Lower leg skin (tissue), 4 donors: ENCODE results near the gene UBL4A. TPM values are rescaled to one million over a fixed set of nuclear protein-coding genes. Genes with fewer than 3 reads are reported as not detected.

Experiments
- DNase-seq, 2 donors: peaks; one replicate each; pipeline ENCODE4 v3.0.0-alpha.2; 2019; ENCODE audit warnings: low spot score in 2 of 2
- H3K4me3 ChIP-seq: fragments of 200-600 bp; sonication (generic); 2 replicates; pipeline ENCODE4 v1.5.1; 2017; ENCODE audit warnings: mild to moderate bottlenecking, low read depth; ENCODE audit not compliant: poor library complexity, severe bottlenecking
- CTCF ChIP-seq, 3 donors: fragments of 450-650 bp; IDR thresholded peaks; one replicate each; pipeline ENCODE4 v1.5.1; 2016; ENCODE audit warnings: antibody characterized with exemption in 3 of 3, mild to moderate bottlenecking in 3 of 3, moderate library complexity in 2 of 3
- POLR2A ChIP-seq, 2 donors: fragments of 450-650 bp; IDR thresholded peaks; one replicate each; pipeline ENCODE4 v1.6.1; 2016 to 2017; ENCODE audit warnings: antibody characterized with exemption in 2 of 2, mild to moderate bottlenecking in 1 of 2, moderate library complexity in 1 of 2
- WGBS, 2 donors: methylation state at CpG; one replicate each; pipeline ENCODE4 v1.1.5; 2018; 5-methylcytosine and 5-hydroxymethylcytosine counted together
- intact Hi-C: fragments of 100-400 bp; cut with DNase I; formaldehyde crosslinking; loops from one replicate; pipeline ENCODE4 v1.15.0; 2023; ENCODE audit warnings: low total_unique reads
- total RNA-seq, 4 donors: library from RNA; depleted of rRNA; stranded (reverse); fragments of >200 nt; gene quantifications; one replicate each; pipeline ENCODE4 v1.1.0, GENCODE V29; 2016

Gene UBL4A
- total RNA-seq, 4 donors from 2014 or later = 33.7 to 57.0 (median 50.7) TPM

GRCh38 chrX:154483325-154483724 lies 3.1 kb downstream of the UBL4A start:
- no peak overlapping the region for H3K4me3 ChIP-seq
- intact Hi-C loops = no loop called here
- 64 to 74% methylated on average over 6 to 7 of the region's 7 CpGs for WGBS, 2 donors
- DNase-seq = no peak
- TF ChIP-seq POLR2A (IDR thresholded peaks at IDR 0.05) (no peak), CTCF (IDR thresholded peaks at IDR 0.05) (no peak)

GRCh38 chrX:154482786-154483185 lies 3.6 kb downstream of the UBL4A start:
- TF ChIP-seq CTCF (IDR thresholded peaks at IDR 0.05) (no peak), POLR2A (IDR thresholded peaks at IDR 0.05) (no peak)
- intact Hi-C loops = no loop called here
- WGBS, 2 donors = 70% methylated on average over 7 of the region's 7 CpGs; no CpG with 5 or more reads in 1 of the 2 donors
- H3K4me3 ChIP-seq = no peak overlapping the region
- DNase-seq = no peak

- TF ChIP-seq CTCF (IDR thresholded peaks at IDR 0.05) (no peak), POLR2A (IDR thresholded peaks at IDR 0.05) (no peak)
- WGBS, 2 donors = 64 to 72% methylated on average over 12 to 14 of the region's 14 CpGs
- intact Hi-C loops = no loop called here
- DNase-seq = no peak
- no peak overlapping the region for H3K4me3 ChIP-seq
These were observed 4.4 kb downstream of the UBL4A start for GRCh38 chrX:154481911-154482601.

GRCh38 chrX:154481195-154481594 lies 5.2 kb downstream of the UBL4A start:
- no peak for TF ChIP-seq POLR2A (IDR thresholded peaks at IDR 0.05)
- no peak for DNase-seq
- WGBS, 2 donors = 84 to 87% methylated on average over 5 of the region's 5 CpGs

GRCh38 chrX:154478728-154479622 lies 7.4 kb downstream of the UBL4A start, which contains the start of gene LAGE3:
Gene LAGE3, minus strand, starts transcription at chrX:154479281. Its CDS starts 366 bp downstream, at chrX:154478915.
- DNase-seq = peak; percentile 88 to 98
- intact Hi-C loops = no loop called here
- TF ChIP-seq CTCF (IDR thresholded peaks at IDR 0.05) (no peak), POLR2A (IDR thresholded peaks at IDR 0.05) (no peak)
- peak within 1 kb of the TSS; percentile 28 for H3K4me3 ChIP-seq
- 55 to 59% methylated on average over 3 to 84 of the region's 85 CpGs for WGBS, 2 donors

More at GRCh38 chrX:154481195-154481594, 5.2 kb downstream of the UBL4A start:
- no peak overlapping the region for H3K4me3 ChIP-seq
- intact Hi-C loops = no loop called here

GRCh38 chrX:154477891-154478477 lies 8.4 kb downstream of the UBL4A start:
- DNase-seq = no peak
- intact Hi-C loops = no loop called here
- 62 to 68% methylated on average over 18 to 24 of the region's 24 CpGs for WGBS, 2 donors
- no peak for TF ChIP-seq CTCF (IDR thresholded peaks at IDR 0.05)
- no peak for TF ChIP-seq POLR2A (IDR thresholded peaks at IDR 0.05)
- no peak overlapping the region for H3K4me3 ChIP-seq
